SK-N-SH treated with all-trans-retinoic acid at 6 μM for 48 hours (cell line): Measurements from ENCODE around the gene SPECC1.
A peak's percentile ranks its signal among the peaks of the same experiment; 100 is the strongest.

ENCODE experiments used
- ATAC-seq: fragments of 200-7000 bp; cut with Tn5 transposase; 3 replicates; pipeline ENCODE4 v1.9.1; 2020; ENCODE audit warnings: mild to moderate bottlenecking, moderate library complexity
- ARNTL ChIP-seq: fragments of 450-650 bp; formaldehyde crosslinking; IDR thresholded peaks from 2 replicates; pipeline ENCODE4 v1.5.0; 2020; ENCODE audit warnings: low read depth, mild to moderate bottlenecking, moderate library complexity, borderline replicate concordance
- BACH2 ChIP-seq: fragments of 250-450 bp; sonication (Bioruptor Pico); IDR thresholded peaks from 2 replicates; pipeline ENCODE4 v1.9.0; 2021; ENCODE audit warnings: mild to moderate bottlenecking, borderline replicate concordance
- CREB5 ChIP-seq: fragments of 250-450 bp; sonication (Bioruptor Pico); IDR thresholded peaks from 2 replicates; pipeline ENCODE4 v1.5.1; 2020; ENCODE audit warnings: low read depth, mild to moderate bottlenecking, moderate library complexity
- CSDC2 ChIP-seq: fragments of 250-450 bp; sonication (Bioruptor Pico); IDR thresholded peaks from 2 replicates; pipeline ENCODE4 v1.5.0; 2020; ENCODE audit warnings: mild to moderate bottlenecking, moderate library complexity
- ESRRG ChIP-seq: fragments of 250-450 bp; sonication (Bioruptor Pico); IDR thresholded peaks from 2 replicates; pipeline ENCODE4 v1.6.1; 2021; ENCODE audit warnings: mild to moderate bottlenecking
- GLIS3 ChIP-seq: fragments of 250-450 bp; sonication (Bioruptor Pico); IDR thresholded peaks from 2 replicates; pipeline ENCODE4 v1.5.0; 2020; ENCODE audit warnings: mild to moderate bottlenecking, moderate library complexity
- ISL1 ChIP-seq: fragments of 250-450 bp; sonication (Bioruptor Pico); IDR thresholded peaks from 2 replicates; pipeline ENCODE4 v2.1.2; 2022; ENCODE audit warnings: mild to moderate bottlenecking, moderate library complexity
- OSR1 ChIP-seq: fragments of 250-450 bp; sonication (Bioruptor Pico); IDR thresholded peaks from 2 replicates; pipeline ENCODE4 v1.8.0; 2022; ENCODE audit warnings: moderate library complexity, mild to moderate bottlenecking, inconsistent platforms
- PATZ1 ChIP-seq: fragments of 250-450 bp; sonication (Bioruptor Pico); IDR thresholded peaks from 2 replicates; pipeline ENCODE4 v1.8.0; 2020; ENCODE audit warnings: mild to moderate bottlenecking, moderate library complexity, borderline replicate concordance
- POU6F1 ChIP-seq: fragments of 250-450 bp; sonication (Bioruptor Pico); IDR thresholded peaks from 2 replicates; pipeline ENCODE4 v1.8.0; 2021; ENCODE audit warnings: low read depth, mild to moderate bottlenecking, moderate library complexity, borderline replicate concordance
- PPARA ChIP-seq: fragments of 250-450 bp; sonication (Bioruptor Pico); IDR thresholded peaks from 2 replicates; pipeline ENCODE4 v1.5.0; 2020; ENCODE audit warnings: mild to moderate bottlenecking, borderline replicate concordance
- RARB ChIP-seq: fragments of 250-450 bp; sonication (Bioruptor Pico); IDR thresholded peaks from 2 replicates; pipeline ENCODE4 v1.8.0; 2021; ENCODE audit warnings: mild to moderate bottlenecking, moderate library complexity
- TCF4 ChIP-seq: fragments of 250-450 bp; sonication (Bioruptor Pico); IDR thresholded peaks from 2 replicates; pipeline ENCODE4 v1.8.0; 2021; ENCODE audit warnings: mild to moderate bottlenecking, moderate library complexity, borderline replicate concordance
- TOX ChIP-seq: fragments of 250-450 bp; sonication (Bioruptor Pico); IDR thresholded peaks from 2 replicates; pipeline ENCODE4 v1.8.0; 2021; ENCODE audit warnings: mild to moderate bottlenecking, moderate library complexity, borderline replicate concordance
- TSHZ2 ChIP-seq: fragments of 250-450 bp; sonication (Bioruptor Pico); IDR thresholded peaks from 2 replicates; pipeline ENCODE4 v1.5.0; 2020; ENCODE audit warnings: mild to moderate bottlenecking, moderate library complexity
- ZC3H10 ChIP-seq: fragments of 250-450 bp; sonication (Bioruptor Pico); IDR thresholded peaks from 2 replicates; pipeline ENCODE4 v1.5.1; 2021; ENCODE audit warnings: mild to moderate bottlenecking, moderate library complexity
- ZNF565 ChIP-seq: fragments of 450-650 bp; formaldehyde crosslinking; conservative IDR thresholded peaks from 2 replicates; pipeline ENCODE4 v1.5.0; 2020; ENCODE audit warnings: low read depth, mild to moderate bottlenecking, moderate library complexity
- ZNF70 ChIP-seq: fragments of 450-650 bp; formaldehyde crosslinking; IDR thresholded peaks from 2 replicates; pipeline ENCODE4 v1.5.0; 2020; ENCODE audit warnings: mild to moderate bottlenecking, moderate library complexity
- TF ChIP-seq, protein P1 (sequence below): fragments of 250-450 bp; sonication (Bioruptor Pico); IDR thresholded peaks from 2 replicates; pipeline ENCODE4 v1.5.1; 2021; ENCODE audit warnings: mild to moderate bottlenecking, moderate library complexity

SPECC1 gene

GRCh38 chr17:20294120-20294519, 285.0 kb downstream of the SPECC1 start:
- ATAC-seq, result no peak
- no peak for TF ChIP-seq RARB (CRISPR knock-in tag)
- TF ChIP-seq PATZ1 (CRISPR knock-in tag), result no peak
- TF ChIP-seq CREB5 (CRISPR knock-in tag), result no peak
- TF ChIP-seq PPARA (CRISPR knock-in tag), result no peak
- TF ChIP-seq ARNTL (CRISPR knock-in tag), result no peak
- TF ChIP-seq, protein P1, sequence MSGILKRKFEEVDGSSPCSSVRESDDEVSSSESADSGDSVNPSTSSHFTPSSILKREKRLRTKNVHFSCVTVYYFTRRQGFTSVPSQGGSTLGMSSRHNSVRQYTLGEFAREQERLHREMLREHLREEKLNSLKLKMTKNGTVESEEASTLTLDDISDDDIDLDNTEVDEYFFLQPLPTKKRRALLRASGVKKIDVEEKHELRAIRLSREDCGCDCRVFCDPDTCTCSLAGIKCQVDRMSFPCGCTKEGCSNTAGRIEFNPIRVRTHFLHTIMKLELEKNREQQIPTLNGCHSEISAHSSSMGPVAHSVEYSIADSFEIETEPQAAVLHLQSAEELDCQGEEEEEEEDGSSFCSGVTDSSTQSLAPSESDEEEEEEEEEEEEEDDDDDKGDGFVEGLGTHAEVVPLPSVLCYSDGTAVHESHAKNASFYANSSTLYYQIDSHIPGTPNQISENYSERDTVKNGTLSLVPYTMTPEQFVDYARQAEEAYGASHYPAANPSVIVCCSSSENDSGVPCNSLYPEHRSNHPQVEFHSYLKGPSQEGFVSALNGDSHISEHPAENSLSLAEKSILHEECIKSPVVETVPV, result no peak
- TF ChIP-seq GLIS3 (CRISPR knock-in tag), result no peak
- no peak for TF ChIP-seq ESRRG (CRISPR knock-in tag)
- no peak for TF ChIP-seq ISL1 (CRISPR knock-in tag)
- TF ChIP-seq BACH2 (CRISPR knock-in tag), result no peak
- TF ChIP-seq OSR1, result no peak
- TF ChIP-seq TSHZ2, result no peak
- TF ChIP-seq ZNF70, result no peak

DNA sequence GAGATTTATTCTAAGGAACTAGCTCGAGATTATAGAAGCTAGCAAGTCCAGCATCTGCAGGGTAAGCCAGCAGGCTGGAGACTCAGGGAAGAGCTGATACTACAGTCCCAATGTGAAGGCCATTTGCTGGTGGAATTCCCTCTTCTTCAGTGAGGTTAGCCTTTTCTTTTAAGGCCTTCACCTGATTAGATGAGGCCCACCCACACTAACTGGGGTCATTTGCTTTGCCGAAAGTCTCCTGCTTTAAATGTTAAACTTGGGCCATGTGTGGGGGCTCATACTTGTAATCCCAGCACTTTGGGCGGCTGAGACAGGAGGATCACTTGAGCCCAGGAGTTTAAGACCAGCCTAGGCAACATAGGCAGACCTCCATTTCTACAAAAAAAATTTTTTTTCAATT, 289.9 kb downstream of the SPECC1 start:
- TF ChIP-seq ZNF70 (no peak), TCF4 (CRISPR knock-in tag) (no peak), OSR1 (no peak), TOX (CRISPR knock-in tag) (no peak), ZNF565 (CRISPR knock-in tag) (no peak), CSDC2 (CRISPR knock-in tag) (no peak), GLIS3 (CRISPR knock-in tag) (no peak), POU6F1 (CRISPR knock-in tag) (no peak), CREB5 (CRISPR knock-in tag) (no peak), ISL1 (CRISPR knock-in tag) (no peak)
- ATAC-seq, result no peak

DNA sequence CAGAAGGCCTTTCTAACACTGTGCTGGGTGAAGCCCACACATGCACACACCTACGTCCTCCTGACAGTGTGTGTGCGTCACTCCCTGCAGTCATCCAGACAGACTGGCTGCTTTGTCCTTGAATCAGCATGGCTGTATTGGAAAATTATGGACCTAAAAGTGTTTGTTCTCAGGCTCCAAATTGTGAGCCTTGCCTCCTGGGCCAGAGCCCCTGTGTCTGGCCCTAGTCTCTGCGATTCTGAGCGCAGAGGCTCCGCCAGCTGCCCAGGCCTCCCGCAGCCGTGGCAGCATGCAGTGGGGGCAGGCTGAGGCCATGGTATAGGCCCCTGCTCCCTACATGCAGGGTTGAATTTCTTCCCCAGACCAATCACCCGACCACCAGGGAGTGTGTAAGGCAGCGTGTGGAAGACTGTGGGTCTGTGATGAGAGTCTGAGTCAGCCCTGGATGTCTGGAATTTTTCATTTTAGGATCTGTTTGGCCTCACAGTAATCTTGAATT, 291.3 kb downstream of the SPECC1 start:
- peak; percentile 96 for ATAC-seq
- TF ChIP-seq TSHZ2 (no peak), BACH2 (CRISPR knock-in tag) (no peak), ARNTL (CRISPR knock-in tag) (no peak), ISL1 (CRISPR knock-in tag) (0 out of 2 replicates have a peak, but pooled peaks have one; percentile 5), ZNF70 (no peak), ZNF565 (CRISPR knock-in tag) (no peak), ZC3H10 (CRISPR knock-in tag) (no peak), CSDC2 (CRISPR knock-in tag) (0 out of 2 replicates have a peak, but pooled peaks have one; percentile 46), RARB (CRISPR knock-in tag) (no peak), PATZ1 (CRISPR knock-in tag) (no peak; the same call in 1 of the 2 replicates)
